H1 (cell line): Measurements from ENCODE around the gene SMARCA5.

Source experiments
- CBX8 ChIP-seq: fragments of 300-800, 300-1000 bp; sonication (generic); IDR thresholded peaks from 2 replicates; pipeline ENCODE4 v1.7.1; 2016; ENCODE audit warnings: low read depth, low read length, borderline replicate concordance
- CEBPB ChIP-seq: IDR thresholded peaks from 2 replicates; pipeline ENCODE4 v1.6.1; 2012; ENCODE audit warnings: low read depth, low read length
- CHD7 ChIP-seq: fragments of 300-600 bp; sonication (generic); IDR thresholded peaks from 2 replicates; pipeline ENCODE4 v1.7.1; 2012; ENCODE audit warnings: low read length, moderate library complexity, mild to moderate bottlenecking, inconsistent platforms; ENCODE audit not compliant: insufficient replicate concordance
- CTCF ChIP-seq, 3 experiments: IDR thresholded peaks; 1 replicate in 2 of 3; 2 replicates in 1 of 3; pipeline versions ENCODE4 v1.5.1 to v1.6.1; 2011; ENCODE audit warnings: low read length in 3 of 3, mild to moderate bottlenecking in 3 of 3, inconsistent platforms in 2 of 3, low read depth in 1 of 3, moderate library complexity in 1 of 3; ENCODE audit not compliant: insufficient read depth in 1 of 3; ENCODE audit errors: control extremely low read depth in 1 of 3
- EP300 ChIP-seq, 2 experiments: IDR thresholded peaks; 1 replicate in 1 of 2; 2 replicates in 1 of 2; pipeline ENCODE4 v1.6.1; 2011 to 2012; ENCODE audit warnings: low read depth in 2 of 2, low read length in 2 of 2, mild to moderate bottlenecking in 2 of 2, borderline replicate concordance in 1 of 2, inconsistent platforms in 1 of 2, moderate library complexity in 1 of 2
- EZH2 ChIP-seq: fragments of 200-600 bp; sonication (generic); IDR thresholded peaks from 2 replicates; pipeline ENCODE4 v1.7.1; 2012; ENCODE audit warnings: low read depth, mild to moderate bottlenecking, moderate library complexity, low read length, inconsistent platforms; ENCODE audit not compliant: severe bottlenecking
- MAX ChIP-seq: IDR thresholded peaks from 2 replicates; pipeline ENCODE4 v1.6.1; 2012; ENCODE audit warnings: inconsistent platforms
- POLR2A ChIP-seq, 2 experiments: IDR thresholded peaks; 1 replicate in 1 of 2; 2 replicates in 1 of 2; pipeline ENCODE4 v1.6.1; 2011; ENCODE audit warnings: low read depth in 2 of 2, low read length in 2 of 2, mild to moderate bottlenecking in 2 of 2; ENCODE audit errors: control extremely low read depth in 1 of 2
- RAD21 ChIP-seq, 2 experiments: IDR thresholded peaks in 1 of 2; conservative IDR thresholded peaks in 1 of 2; 2 replicates each; pipeline ENCODE4 v1.6.1; 2011; ENCODE audit warnings: low read depth in 2 of 2, low read length in 2 of 2, improper control_type of control experiment in 1 of 2, inconsistent platforms in 1 of 2, mild to moderate bottlenecking in 1 of 2, moderate library complexity in 1 of 2
- SP2 ChIP-seq: IDR thresholded peaks from 2 replicates; pipeline ENCODE4 v1.6.1; 2012; ENCODE audit warnings: mild to moderate bottlenecking, low read length, inconsistent platforms
- USF2 ChIP-seq: IDR thresholded peaks from 2 replicates; pipeline ENCODE4 v1.6.1; 2011; ENCODE audit warnings: low read length, improper control_type of control experiment

GRCh38 chr4:143489106-143489505 is 24.4 kb upstream of the SMARCA5 start:
- TF ChIP-seq SP2 = no peak
- no peak for TF ChIP-seq MAX
- no peak for TF ChIP-seq CHD7
- TF ChIP-seq POLR2A (IDR thresholded peaks at IDR 0.05; ENCODE audit: control extremely low read depth in 1 of 2, low read depth in 2 of 2, low read length in 2 of 2) = no peak
- no peak for TF ChIP-seq EP300 (IDR thresholded peaks at IDR 0.05; ENCODE audit: borderline replicate concordance in 1 of 2, low read depth in 2 of 2, low read length in 2 of 2)
- TF ChIP-seq RAD21 (IDR thresholded peaks at IDR 0.05 in 1 of 2, conservative IDR thresholded peaks at IDR 0.05 in 1 of 2; ENCODE audit: low read depth in 2 of 2, low read length in 2 of 2) = no peak
- no peak for TF ChIP-seq CTCF (IDR thresholded peaks at IDR 0.05; ENCODE audit: control extremely low read depth in 1 of 3, insufficient read depth in 1 of 3, low read depth in 1 of 3, low read length in 3 of 3)
- TF ChIP-seq EZH2 = no peak
- no peak for TF ChIP-seq CEBPB
- TF ChIP-seq USF2 = no peak
- no peak for TF ChIP-seq CBX8
